ENCODE results near the gene A2M. TPM values are rescaled to one million over a fixed set of nuclear protein-coding genes. Genes with fewer than 3 reads are reported as not detected.

The A2M gene
- polyA plus RNA-seq, 1 experiment, result 1.2 TPM

DNA sequence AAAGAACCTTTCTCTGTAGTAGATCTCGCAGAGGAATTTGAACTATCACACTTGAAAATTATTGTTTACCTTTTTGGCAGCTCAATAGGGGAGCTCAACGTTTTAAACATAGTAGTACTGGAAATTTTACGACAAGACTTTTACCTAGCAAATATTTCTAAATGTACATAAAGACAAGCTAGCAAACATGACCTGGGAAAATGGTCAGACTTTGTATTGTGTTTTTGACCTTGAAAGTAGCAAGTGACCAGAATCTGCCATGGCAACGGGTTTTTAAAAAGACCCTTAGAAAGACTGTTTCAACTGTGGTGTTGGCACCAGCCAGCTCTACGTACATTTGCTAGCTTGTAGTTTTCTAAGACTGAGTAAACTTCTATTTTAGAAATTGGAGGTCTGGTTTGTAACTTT, 20.2 kb upstream of the A2M start:
- Histone ChIP-seq H3K4me3 (ENCODE audit: low read depth, low read length) (no peak overlapping the region), H3K9me3 (ENCODE audit: control insufficient read depth, insufficient read depth, low read length) (peaks cover 3% of the 10 kb centered on the region; the same call in 1 of the 2 replicates), H3K27ac (ENCODE audit: low read depth, low read length) (no peak overlapping the region), H3K27me3 (ENCODE audit: control insufficient read depth, insufficient read depth, low read length) (no peaks in the 10 kb centered on the region)
- POLR2A ChIA-PET, result no interaction called here
- CTCF ChIA-PET, result interaction anchor here (0.5 kb wide), 1 partner anchor 1373 kb away, joined by 3 read pairs; no protein-coding TSS in a partner anchor
- no peak for DNase-seq (ENCODE audit: low read depth, low spot score)
- TF ChIP-seq, protein P1, sequence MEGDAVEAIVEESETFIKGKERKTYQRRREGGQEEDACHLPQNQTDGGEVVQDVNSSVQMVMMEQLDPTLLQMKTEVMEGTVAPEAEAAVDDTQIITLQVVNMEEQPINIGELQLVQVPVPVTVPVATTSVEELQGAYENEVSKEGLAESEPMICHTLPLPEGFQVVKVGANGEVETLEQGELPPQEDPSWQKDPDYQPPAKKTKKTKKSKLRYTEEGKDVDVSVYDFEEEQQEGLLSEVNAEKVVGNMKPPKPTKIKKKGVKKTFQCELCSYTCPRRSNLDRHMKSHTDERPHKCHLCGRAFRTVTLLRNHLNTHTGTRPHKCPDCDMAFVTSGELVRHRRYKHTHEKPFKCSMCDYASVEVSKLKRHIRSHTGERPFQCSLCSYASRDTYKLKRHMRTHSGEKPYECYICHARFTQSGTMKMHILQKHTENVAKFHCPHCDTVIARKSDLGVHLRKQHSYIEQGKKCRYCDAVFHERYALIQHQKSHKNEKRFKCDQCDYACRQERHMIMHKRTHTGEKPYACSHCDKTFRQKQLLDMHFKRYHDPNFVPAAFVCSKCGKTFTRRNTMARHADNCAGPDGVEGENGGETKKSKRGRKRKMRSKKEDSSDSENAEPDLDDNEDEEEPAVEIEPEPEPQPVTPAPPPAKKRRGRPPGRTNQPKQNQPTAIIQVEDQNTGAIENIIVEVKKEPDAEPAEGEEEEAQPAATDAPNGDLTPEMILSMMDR (IDR thresholded peaks at IDR 0.05; ENCODE audit: low read depth, low read length), result no peak

GRCh38 chr12:9134981-9135628, 19.4 kb upstream of the A2M start:
- peaks cover 3% of the 10 kb centered on the region; the same call in 1 of the 2 replicates for H3K9me3 ChIP-seq (ENCODE audit: control insufficient read depth, insufficient read depth, low read length)
- DNase-seq (ENCODE audit: low read depth, low spot score), result no peak
- H3K27ac ChIP-seq (ENCODE audit: low read depth, low read length), result no peak overlapping the region
- no peaks in the 10 kb centered on the region for H3K27me3 ChIP-seq (ENCODE audit: control insufficient read depth, insufficient read depth, low read length)
- ChIA-PET CTCF (no interaction called here), POLR2A (no interaction called here)
- TF ChIP-seq, protein P1 (IDR thresholded peaks at IDR 0.05; ENCODE audit: low read depth, low read length), result peak; percentile 31; the same call in 1 of the 2 replicates
- H3K4me3 ChIP-seq (ENCODE audit: low read depth, low read length), result no peak overlapping the region

DNA sequence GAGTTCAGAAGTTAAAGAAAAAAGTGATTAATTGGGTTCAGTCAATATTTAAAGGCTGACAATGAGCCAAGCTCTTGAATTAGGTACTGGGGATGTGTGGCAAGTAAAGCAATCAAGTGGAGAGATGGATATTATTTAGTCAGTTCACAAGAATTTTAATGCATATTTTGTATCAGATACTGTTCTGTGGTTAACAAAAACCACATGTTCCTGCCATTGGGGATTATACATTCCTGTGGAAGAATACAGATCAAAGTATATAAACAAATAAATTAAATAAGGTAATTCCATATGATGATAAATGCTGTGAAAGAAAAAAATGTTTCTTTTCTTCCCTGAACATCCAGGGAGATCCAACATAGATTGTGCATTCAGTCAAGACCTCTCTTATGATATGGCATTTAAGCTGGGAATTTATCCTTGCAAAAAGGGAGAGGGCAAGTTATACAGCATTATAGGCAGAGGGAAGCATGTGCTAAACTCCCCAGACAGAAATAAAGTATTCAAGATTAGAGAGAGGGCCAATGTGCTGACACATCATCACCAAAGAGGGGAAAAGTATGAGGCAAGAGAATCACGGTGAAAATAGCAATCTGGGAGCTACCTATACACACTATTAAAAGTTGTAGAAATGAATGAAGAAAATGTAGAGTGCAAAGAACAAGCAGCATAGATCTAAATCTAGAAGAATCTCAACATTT, 17.6 kb upstream of the A2M start:
- POLR2A ChIA-PET, result no interaction called here
- Histone ChIP-seq H3K4me3 (ENCODE audit: low read depth, low read length) (no peak overlapping the region), H3K9me3 (ENCODE audit: control insufficient read depth, insufficient read depth, low read length) (peaks cover 4% of the 10 kb centered on the region), H3K27me3 (ENCODE audit: control insufficient read depth, insufficient read depth, low read length) (no peaks in the 10 kb centered on the region), H3K27ac (ENCODE audit: low read depth, low read length) (no peak overlapping the region)
- TF ChIP-seq, protein P1 (IDR thresholded peaks at IDR 0.05; ENCODE audit: low read depth, low read length), result no peak
- CTCF ChIA-PET, result interaction anchor here (0.5 kb wide), 1 partner anchor 1226 kb away, joined by 3 read pairs; no protein-coding TSS in a partner anchor
- DNase-seq (ENCODE audit: low read depth, low spot score), result no peak

DNA sequence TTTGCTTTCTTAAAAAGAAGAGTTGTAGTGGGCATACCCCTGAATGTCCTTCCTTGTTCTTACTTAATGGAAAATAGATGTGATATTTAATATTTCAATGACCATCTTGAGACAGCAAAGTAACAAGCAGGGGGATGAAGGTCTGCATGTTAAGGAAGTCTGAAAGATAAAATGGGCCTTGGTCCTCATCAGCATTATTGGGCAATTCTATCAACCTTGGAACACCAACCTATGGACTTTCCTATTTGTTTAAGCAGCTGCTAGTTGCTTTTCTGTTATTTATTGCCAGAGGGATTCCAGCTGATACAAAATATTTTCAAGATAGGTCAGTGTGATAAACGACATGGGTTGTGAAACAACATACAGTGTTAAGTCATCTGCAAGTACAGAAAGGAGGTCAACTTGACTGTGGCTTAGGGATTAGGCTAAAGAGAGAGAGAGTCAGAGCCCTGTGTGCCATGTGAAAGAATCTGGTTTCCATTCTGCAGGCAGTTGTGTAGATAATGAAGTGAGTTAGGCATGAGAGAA, 16.4 kb upstream of the A2M start:
- CTCF ChIA-PET, result no interaction called here
- TF ChIP-seq, protein P1 (IDR thresholded peaks at IDR 0.05; ENCODE audit: low read depth, low read length), result no peak
- no peak for DNase-seq (ENCODE audit: low read depth, low spot score)

GRCh38 chr12:9130244-9130643, 14.5 kb upstream of the A2M start:
- Histone ChIP-seq H3K9me3 (ENCODE audit: control insufficient read depth, insufficient read depth, low read length) (peaks cover 15% of the 10 kb centered on the region), H3K27ac (ENCODE audit: low read depth, low read length) (no peak overlapping the region), H3K4me3 (ENCODE audit: low read depth, low read length) (no peak overlapping the region), H3K27me3 (ENCODE audit: control insufficient read depth, insufficient read depth, low read length) (no peaks in the 10 kb centered on the region)
- CTCF ChIA-PET, result no interaction called here
- no peak for DNase-seq (ENCODE audit: low read depth, low spot score)
- POLR2A ChIA-PET, result no interaction called here
- TF ChIP-seq, protein P1 (IDR thresholded peaks at IDR 0.05; ENCODE audit: low read depth, low read length), result no peak

More for the DNA sequence above, 16.4 kb upstream of the A2M start:
- Histone ChIP-seq H3K9me3 (ENCODE audit: control insufficient read depth, insufficient read depth, low read length) (peaks cover 15% of the 10 kb centered on the region), H3K27ac (ENCODE audit: low read depth, low read length) (no peak overlapping the region), H3K27me3 (ENCODE audit: control insufficient read depth, insufficient read depth, low read length) (no peaks in the 10 kb centered on the region), H3K4me3 (ENCODE audit: low read depth, low read length) (no peak overlapping the region)
- POLR2A ChIA-PET, result no interaction called here

Data from AG04450 (cell line).